Neural progenitor cell (in vitro differentiated cells): Measurements from ENCODE around the gene OLFML2B. TPM values are rescaled to one million over a fixed set of nuclear protein-coding genes. Genes with fewer than 3 reads are reported as not detected.

ENCODE experiments used
- DNase-seq: peaks from one replicate; pipeline ENCODE4 v3.0.0-alpha.2; 2016; ENCODE audit warnings: low spot score
- H2AFZ ChIP-seq: fragments of 200-600 bp; sonication (generic); replicated peaks from 2 replicates; pipeline ENCODE4 v1.6.1; 2016; ENCODE audit warnings: antibody characterized with exemption
- H3F3A ChIP-seq: fragments of 200-600 bp; sonication (generic); 2 replicates; pipeline ENCODE4 v1.6.1; 2016; ENCODE audit warnings: antibody characterized with exemption, low read depth
- H3K27ac ChIP-seq: fragments of 200-600 bp; sonication (generic); 2 replicates; pipeline ENCODE4 v1.5.1; 2016; ENCODE audit warnings: mild to moderate bottlenecking
- H3K27me3 ChIP-seq: fragments of 200-600 bp; sonication (generic); 2 replicates; pipeline ENCODE4 v1.6.1; 2016; ENCODE audit warnings: mild to moderate bottlenecking, moderate library complexity
- H3K36me3 ChIP-seq: fragments of 200-600 bp; sonication (generic); 2 replicates; pipeline ENCODE4 v1.5.1; 2016
- H3K4me1 ChIP-seq: fragments of 200-600 bp; sonication (generic); 2 replicates; pipeline ENCODE4 v1.6.1; 2016; ENCODE audit warnings: mixed run types
- H3K4me2 ChIP-seq: fragments of 200-600 bp; sonication (generic); 2 replicates; pipeline ENCODE4 v1.6.1; 2016
- H3K4me3 ChIP-seq: fragments of 200-600 bp; sonication (generic); 2 replicates; pipeline ENCODE4 v1.5.1; 2016
- H3K79me2 ChIP-seq: fragments of 200-600 bp; sonication (generic); 2 replicates; pipeline ENCODE4 v1.6.1; 2016; ENCODE audit warnings: low read depth
- H3K9ac ChIP-seq: fragments of 200-600 bp; sonication (generic); 2 replicates; pipeline ENCODE4 v1.6.1; 2016
- H3K9me3 ChIP-seq: fragments of 200-600 bp; sonication (generic); 2 replicates; pipeline ENCODE4 v1.5.1; 2016; ENCODE audit warnings: low read depth
- H4K20me1 ChIP-seq: fragments of 200-600 bp; sonication (generic); 2 replicates; pipeline ENCODE4 v1.6.1; 2016; ENCODE audit warnings: low read depth
- H3K27ac Mint-ChIP-seq: 3 replicates; pipeline ENCODE4 v1.8.0; 2021; ENCODE audit warnings: mixed read lengths
- H3K27me3 Mint-ChIP-seq: 2 replicates; pipeline ENCODE4 v1.8.0; 2022; ENCODE audit warnings: low read depth, mild to moderate bottlenecking, inconsistent platforms, moderate library complexity, mixed read lengths; ENCODE audit not compliant: insufficient read depth
- H3K36me3 Mint-ChIP-seq: 3 replicates; pipeline ENCODE4 v1.8.0; 2021; ENCODE audit warnings: mixed read lengths
- H3K4me1 Mint-ChIP-seq: 3 replicates; pipeline ENCODE4 v1.8.0; 2021; ENCODE audit warnings: mixed read lengths
- H3K4me3 Mint-ChIP-seq: 3 replicates; pipeline ENCODE4 v1.8.0; 2021; ENCODE audit warnings: mild to moderate bottlenecking, moderate library complexity, mixed read lengths
- H3K9me3 Mint-ChIP-seq: 3 replicates; pipeline ENCODE4 v1.8.0; 2020; ENCODE audit warnings: mixed read lengths
- CTCF ChIP-seq: fragments of 200-600 bp; sonication (generic); IDR thresholded peaks from 2 replicates; pipeline ENCODE4 v1.5.1; 2017; ENCODE audit warnings: antibody characterized with exemption, mild to moderate bottlenecking
- EZH2 ChIP-seq: fragments of 200-600 bp; sonication (generic); IDR thresholded peaks from 2 replicates; pipeline ENCODE4 v1.6.1; 2017; ENCODE audit warnings: antibody characterized with exemption, mild to moderate bottlenecking, moderate library complexity
- EZH2phosphoT487 ChIP-seq: fragments of 200-600 bp; sonication (generic); IDR thresholded peaks from 2 replicates; pipeline ENCODE4 v1.6.1; 2017; ENCODE audit warnings: antibody characterized with exemption
- total RNA-seq: library from RNA; depleted of rRNA; stranded (reverse); fragments of >200 nt; gene quantifications from 2 replicates; pipeline ENCODE4 v1.2.3, GENCODE V29; 2015; ENCODE audit warnings: low replicate concordance

Gene OLFML2B
- total RNA-seq, 1 donor from 2014 or later, result 1.3 TPM

GRCh38 chr1:162006081-162006480, 17.6 kb downstream of the OLFML2B start:
- no peak overlapping the region for H3K27ac ChIP-seq
- H3K36me3 ChIP-seq, result no peaks in the 10 kb centered on the region
- H3K4me3 Mint-ChIP-seq, result no peak overlapping the region
- peaks cover 3% of the 10 kb centered on the region for H3K27me3 Mint-ChIP-seq
- H3K27ac Mint-ChIP-seq, result no peak overlapping the region
- TF ChIP-seq EZH2phosphoT487 (no peak), EZH2 (no peak), CTCF (no peak)
- no peaks in the 10 kb centered on the region for H3K9me3 ChIP-seq
- no peaks in the 10 kb centered on the region for H3K9me3 Mint-ChIP-seq
- no peak overlapping the region for H2AFZ ChIP-seq
- H4K20me1 ChIP-seq, result no peaks in the 10 kb centered on the region
- H3K4me1 ChIP-seq, result no peaks in the 10 kb centered on the region
- H3K79me2 ChIP-seq, result no peaks in the 10 kb centered on the region
- H3K27me3 ChIP-seq, result no peaks in the 10 kb centered on the region
- no peak overlapping the region for H3K9ac ChIP-seq
- no peak overlapping the region for H3K4me3 ChIP-seq
- H3K4me1 Mint-ChIP-seq, result peaks cover 7% of the 10 kb centered on the region
- no peak for DNase-seq
- no peaks in the 10 kb centered on the region for H3K36me3 Mint-ChIP-seq
- H3K4me2 ChIP-seq, result no peak overlapping the region
- no peaks in the 10 kb centered on the region for H3F3A ChIP-seq

GRCh38 chr1:162004441-162004950, 19.2 kb downstream of the OLFML2B start:
- H3K27ac ChIP-seq, result no peak overlapping the region
- no peak for TF ChIP-seq EZH2
- no peak for TF ChIP-seq CTCF
- H3K27me3 ChIP-seq, result no peaks in the 10 kb centered on the region
- Mint-ChIP-seq H3K4me3 (no peak overlapping the region), H3K27ac (no peak overlapping the region), H3K9me3 (no peaks in the 10 kb centered on the region), H3K27me3 (peaks cover 3% of the 10 kb centered on the region), H3K4me1 (peaks cover 7% of the 10 kb centered on the region), H3K36me3 (no peaks in the 10 kb centered on the region)
- H3K9ac ChIP-seq, result no peak overlapping the region
- H3K9me3 ChIP-seq, result no peaks in the 10 kb centered on the region
- no peak for DNase-seq
- no peak overlapping the region for H2AFZ ChIP-seq
- H4K20me1 ChIP-seq, result no peaks in the 10 kb centered on the region
- H3K36me3 ChIP-seq, result no peaks in the 10 kb centered on the region
- no peak overlapping the region for H3K4me2 ChIP-seq
- no peak overlapping the region for H3K4me3 ChIP-seq
- no peaks in the 10 kb centered on the region for H3K4me1 ChIP-seq
- no peaks in the 10 kb centered on the region for H3F3A ChIP-seq
- H3K79me2 ChIP-seq, result no peaks in the 10 kb centered on the region

GRCh38 chr1:162003830-162004215, 19.8 kb downstream of the OLFML2B start:
- H3K9me3 ChIP-seq, result no peaks in the 10 kb centered on the region
- Mint-ChIP-seq H3K36me3 (no peaks in the 10 kb centered on the region), H3K4me1 (peaks cover 5% of the 10 kb centered on the region), H3K27me3 (peaks cover 3% of the 10 kb centered on the region), H3K27ac (no peak overlapping the region), H3K4me3 (no peak overlapping the region), H3K9me3 (no peaks in the 10 kb centered on the region)
- no peaks in the 10 kb centered on the region for H3K27me3 ChIP-seq
- no peaks in the 10 kb centered on the region for H3K4me1 ChIP-seq
- no peaks in the 10 kb centered on the region for H4K20me1 ChIP-seq
- no peaks in the 10 kb centered on the region for H3K36me3 ChIP-seq
- DNase-seq, result no peak
- no peak overlapping the region for H3K9ac ChIP-seq
- TF ChIP-seq CTCF, result no peak
- no peak for TF ChIP-seq EZH2phosphoT487
- no peak for TF ChIP-seq EZH2
- H3K27ac ChIP-seq, result no peak overlapping the region
- H3K79me2 ChIP-seq, result no peaks in the 10 kb centered on the region
- no peaks in the 10 kb centered on the region for H3F3A ChIP-seq
- H2AFZ ChIP-seq, result no peak overlapping the region
- no peak overlapping the region for H3K4me3 ChIP-seq
- no peak overlapping the region for H3K4me2 ChIP-seq
